Muscle of leg (tissue), 11 donors: ENCODE results near the gene TNS4. TPM values are rescaled to one million over a fixed set of nuclear protein-coding genes. Genes with fewer than 3 reads are reported as not detected.

Source experiments
- DNase-seq: peaks from one replicate; pipeline ENCODE4 v3.0.0; 2013
- H3K27ac ChIP-seq: one replicate; pipeline ENCODE4 v1.5.1; 2013; ENCODE audit warnings: mild to moderate bottlenecking, low read length, control low read depth
- H3K27me3 ChIP-seq: one replicate; pipeline ENCODE4 v1.6.1; 2013; ENCODE audit warnings: low read length; ENCODE audit not compliant: control insufficient read depth, insufficient read depth
- H3K36me3 ChIP-seq: one replicate; pipeline ENCODE4 v1.6.1; 2013; ENCODE audit warnings: low read length; ENCODE audit not compliant: control insufficient read depth, insufficient read depth
- H3K4me1 ChIP-seq: one replicate; pipeline ENCODE4 v1.6.1; 2013; ENCODE audit warnings: low read length; ENCODE audit not compliant: control insufficient read depth, insufficient read depth
- H3K4me3 ChIP-seq: one replicate; pipeline ENCODE4 v1.5.1; 2013; ENCODE audit warnings: low read length, control low read depth
- H3K9me3 ChIP-seq: replicated peaks from 2 replicates; pipeline ENCODE4 v1.6.1; 2013; ENCODE audit warnings: low read depth, low read length; ENCODE audit not compliant: control insufficient read depth
- WGBS: methylation state at CpG from one replicate; pipeline ENCODE4 v1.1.5; 2013; ENCODE audit warnings: missing lambda C conversion rate; ENCODE audit not compliant: insufficient coverage; 5-methylcytosine and 5-hydroxymethylcytosine counted together
- polyA plus RNA-seq, 8 donors: library from polyadenylated mRNA; unstranded; fragments of 120-200 nt; gene quantifications; one replicate each; pipeline versions ENCODE4 v1.2.1 to v1.2.3, GENCODE V29; 2013; ENCODE audit warnings: inconsistent platforms in 1 of 8, low replicate concordance in 1 of 8; ENCODE audit not compliant: insufficient read length in 8 of 8, insufficient read depth in 1 of 8
- total RNA-seq: library from RNA; stranded (reverse); fragments of 120-200 nt; gene quantifications from one replicate; pipeline ENCODE4 v1.2.4, GENCODE V29; 2013

Gene TNS4
- total and polyA plus RNA-seq, 9 donors, result 0.05 to 1.6 (median 0.16) TPM; not detected in 4

GRCh38 chr17:40433551-40434415 is 67.6 kb downstream of the TNS4 start:
- no peaks in the 10 kb centered on the region for H3K9me3 ChIP-seq
- no peak overlapping the region for H3K4me3 ChIP-seq
- no peak for DNase-seq
- peak overlapping the region; percentile 69 for H3K27ac ChIP-seq
- H3K4me1 ChIP-seq, result peaks cover 24% of the 10 kb centered on the region
- no peaks in the 10 kb centered on the region for H3K36me3 ChIP-seq
- WGBS, result 42% methylated on average over 5 of the region's 6 CpGs
- no peaks in the 10 kb centered on the region for H3K27me3 ChIP-seq

- DNase-seq, result peak; percentile 92
- Histone ChIP-seq H3K27ac (peak overlapping the region; percentile 69), H3K4me3 (no peak overlapping the region), H3K36me3 (no peaks in the 10 kb centered on the region), H3K9me3 (no peaks in the 10 kb centered on the region), H3K4me1 (peaks cover 24% of the 10 kb centered on the region), H3K27me3 (no peaks in the 10 kb centered on the region)
- 13% methylated on average over 2 of the region's 2 CpGs for WGBS
Observed at GRCh38 chr17:40432864-40433528, 68.4 kb downstream of the TNS4 start.

GRCh38 chr17:40431231-40431602 is 70.2 kb downstream of the TNS4 start:
- Histone ChIP-seq H3K27me3 (no peaks in the 10 kb centered on the region), H3K27ac (no peak overlapping the region), H3K4me1 (peaks cover 12% of the 10 kb centered on the region), H3K4me3 (no peak overlapping the region), H3K36me3 (no peaks in the 10 kb centered on the region), H3K9me3 (no peaks in the 10 kb centered on the region)
- DNase-seq, result no peak
- WGBS, result 62% methylated on average over 2 of the region's 3 CpGs

- Histone ChIP-seq H3K27me3 (no peaks in the 10 kb centered on the region), H3K36me3 (no peaks in the 10 kb centered on the region), H3K9me3 (no peaks in the 10 kb centered on the region), H3K4me1 (peaks cover 12% of the 10 kb centered on the region), H3K27ac (no peak overlapping the region), H3K4me3 (no peak overlapping the region)
- no peak for DNase-seq
- WGBS, result 89% methylated on average over 5 of the region's 10 CpGs
Observed at GRCh38 chr17:40430272-40431230, 70.9 kb downstream of the TNS4 start.

GRCh38 chr17:40427002-40427491 is 74.4 kb downstream of the TNS4 start:
- H3K4me1 ChIP-seq, result peaks cover 2% of the 10 kb centered on the region
- no peak overlapping the region for H3K27ac ChIP-seq
- no peaks in the 10 kb centered on the region for H3K27me3 ChIP-seq
- H3K36me3 ChIP-seq, result no peaks in the 10 kb centered on the region
- no peaks in the 10 kb centered on the region for H3K9me3 ChIP-seq
- H3K4me3 ChIP-seq, result no peak overlapping the region
- no peak for DNase-seq

Other genes starting within 250 kb of the TNS4 start
- 8.2 TPM for gene CDC6, start 213.7 kb downstream of the TNS4 start, total RNA-seq
- 10 to 100 TPM in 6 of 8 donors, 1 to 10 TPM in 2; 8.9 to 17.0 (median 12.0) TPM for gene CDC6, start 213.7 kb downstream of the TNS4 start, polyA plus RNA-seq
- gene RARA, start 192.4 kb downstream of the TNS4 start, total RNA-seq, result 28.2 TPM
- gene RARA, start 192.4 kb downstream of the TNS4 start, polyA plus RNA-seq, result 10 to 100 TPM; 53.3 to 77.2 (median 66.1) TPM
- 0.18 TPM for gene GJD3, start 136.9 kb downstream of the TNS4 start, total RNA-seq
- under 1 TPM in 7 of 8 donors, not detected in 1; 0.17 to 0.87 (median 0.29) TPM for gene GJD3, start 136.9 kb downstream of the TNS4 start, polyA plus RNA-seq
- 45.9 TPM for gene TOP2A, start 83.7 kb downstream of the TNS4 start, total RNA-seq
- 100 to 1,000 TPM in 1 of 8 donors, 10 to 100 TPM in 7; 58.3 to 113 (median 80.9) TPM for gene TOP2A, start 83.7 kb downstream of the TNS4 start, polyA plus RNA-seq
- 105 TPM for gene IGFBP4, start 58.2 kb downstream of the TNS4 start, total RNA-seq
- 100 to 1,000 TPM; 195 to 325 (median 275) TPM for gene IGFBP4, start 58.2 kb downstream of the TNS4 start, polyA plus RNA-seq
- 0.09 TPM for gene CCR7, start 63.8 kb upstream of the TNS4 start, total RNA-seq
- gene CCR7, start 63.8 kb upstream of the TNS4 start, polyA plus RNA-seq, result under 1 TPM; 0.17 to 0.35 (median 0.27) TPM
- 93.2 TPM for gene SMARCE1, start 146.2 kb upstream of the TNS4 start, total RNA-seq
- 100 to 1,000 TPM; 116 to 154 (median 124) TPM for gene SMARCE1, start 146.2 kb upstream of the TNS4 start, polyA plus RNA-seq
- 1.3 TPM for gene KRT222, start 163.6 kb upstream of the TNS4 start, total RNA-seq
- gene KRT222, start 163.6 kb upstream of the TNS4 start, polyA plus RNA-seq, result under 1 TPM in 7 of 8 donors, not detected in 1; 0.04 to 0.59 (median 0.23) TPM
- gene KRT24, start 202.1 kb upstream of the TNS4 start, total RNA-seq, result not detected
- under 1 TPM in 2 of 8 donors, not detected in 6; 0.21 to 0.24 TPM for gene KRT24, start 202.1 kb upstream of the TNS4 start, polyA plus RNA-seq